CD14-positive monocyte (primary cell): ENCODE measurements around the gene PXN. TPM values are rescaled to one million over a fixed set of nuclear protein-coding genes. Genes with fewer than 3 reads are reported as not detected.

Experiments
- DNase-seq, 3 donors: peaks; one replicate each; pipeline ENCODE4 v3.0.0-alpha.2; 2011 to 2022
- H2AFZ ChIP-seq: 2 replicates; pipeline ENCODE4 v1.6.0; 2012; ENCODE audit warnings: mild to moderate bottlenecking, low read depth, low read length, inconsistent platforms; ENCODE audit not compliant: insufficient read depth, poor library complexity, severe bottlenecking
- H3K27ac ChIP-seq, 2 donors: 1 replicate in 1 of 2; 2 replicates in 1 of 2; pipeline ENCODE4 v1.5.1; 2012 to 2013; ENCODE audit warnings: low read length in 2 of 2, control low read depth in 1 of 2, inconsistent platforms in 1 of 2, low read depth in 1 of 2, mild to moderate bottlenecking in 1 of 2
- H3K27me3 ChIP-seq, 2 donors: one replicate each; pipeline versions ENCODE4 v1.6.0 to v1.6.1; 2011 to 2013; ENCODE audit warnings: low read length in 2 of 2; ENCODE audit not compliant: control insufficient read depth in 2 of 2, insufficient read depth in 2 of 2
- H3K36me3 ChIP-seq, 2 donors: replicated peaks in 1 of 2; 1 replicate in 1 of 2; 2 replicates in 1 of 2; pipeline versions ENCODE4 v1.5.1 to v1.6.1; 2012 to 2013; ENCODE audit warnings: low read length in 2 of 2, control low read depth in 1 of 2, inconsistent platforms in 1 of 2, mild to moderate bottlenecking in 1 of 2; ENCODE audit not compliant: insufficient read depth in 2 of 2, control insufficient read depth in 1 of 2
- H3K4me1 ChIP-seq, 2 donors: 1 replicate in 1 of 2; 2 replicates in 1 of 2; pipeline versions ENCODE4 v1.5.1 to v1.6.1; 2012 to 2013; ENCODE audit warnings: low read length in 2 of 2, control low read depth in 1 of 2, inconsistent platforms in 1 of 2, mild to moderate bottlenecking in 1 of 2, moderate library complexity in 1 of 2; ENCODE audit not compliant: insufficient read depth in 2 of 2, control insufficient read depth in 1 of 2
- H3K4me2 ChIP-seq: replicated peaks from 2 replicates; pipeline ENCODE3; 2012; ENCODE audit warnings: low read length, moderate library complexity, mild to moderate bottlenecking; ENCODE audit not compliant: poor library complexity, severe bottlenecking; ENCODE audit errors: extremely low read depth
- H3K4me3 ChIP-seq, 3 experiments: fragments of 200-600 bp in 1 of 3; sonication (generic) in 1 of 3; replicated peaks in 1 of 3; 1 replicate in 2 of 3; 2 replicates in 1 of 3; pipeline ENCODE4 v1.5.1; 2011 to 2013; ENCODE audit warnings: low read length in 3 of 3, mild to moderate bottlenecking in 3 of 3, control low read depth in 2 of 3, low read depth in 2 of 3, inconsistent platforms in 1 of 3, moderate library complexity in 1 of 3
- H3K79me2 ChIP-seq: 2 replicates; pipeline ENCODE4 v1.6.0; 2012; ENCODE audit warnings: mild to moderate bottlenecking, control low read depth, inconsistent platforms, low read length, moderate library complexity; ENCODE audit not compliant: insufficient read depth
- H3K9ac ChIP-seq: 2 replicates; pipeline ENCODE4 v1.6.0; 2017; ENCODE audit warnings: low read length, mild to moderate bottlenecking; ENCODE audit not compliant: insufficient read depth, poor library complexity, severe bottlenecking
- H3K9me3 ChIP-seq, 2 donors: replicated peaks in 1 of 2; 1 replicate in 1 of 2; 2 replicates in 1 of 2; pipeline versions ENCODE4 v1.5.1 to v1.6.1; 2012 to 2013; ENCODE audit warnings: low read length in 2 of 2, control low read depth in 1 of 2; ENCODE audit not compliant: control insufficient read depth in 1 of 2, insufficient read depth in 1 of 2
- H4K20me1 ChIP-seq: 2 replicates; pipeline ENCODE4 v1.6.0; 2012; ENCODE audit warnings: mild to moderate bottlenecking, low read length, control low read depth, moderate library complexity; ENCODE audit not compliant: insufficient read depth
- H3K27ac Mint-ChIP-seq, 7 donors: one replicate each; pipeline ENCODE4 v1.8.0; 2020; ENCODE audit warnings: mild to moderate bottlenecking in 7 of 7, mixed read lengths in 7 of 7, moderate library complexity in 6 of 7, inconsistent platforms in 2 of 7
- H3K27me3 Mint-ChIP-seq, 3 donors: one replicate each; pipeline ENCODE4 v1.8.0; 2021 to 2022; ENCODE audit warnings: low read depth in 3 of 3, mild to moderate bottlenecking in 3 of 3, mixed read lengths in 3 of 3, moderate library complexity in 3 of 3, inconsistent platforms in 1 of 3
- H3K36me3 Mint-ChIP-seq, 2 donors: one replicate each; pipeline ENCODE4 v1.8.0; 2020; ENCODE audit warnings: mixed read lengths in 2 of 2, inconsistent platforms in 1 of 2, mild to moderate bottlenecking in 1 of 2
- H3K4me1 Mint-ChIP-seq: one replicate; pipeline ENCODE4 v1.8.0; 2020; ENCODE audit warnings: mild to moderate bottlenecking, mixed read lengths
- H3K4me3 Mint-ChIP-seq, 2 donors: one replicate each; pipeline ENCODE4 v1.8.0; 2020; ENCODE audit warnings: mild to moderate bottlenecking in 2 of 2, mixed read lengths in 2 of 2, moderate library complexity in 1 of 2
- H3K9me3 Mint-ChIP-seq, 7 donors: one replicate each; pipeline ENCODE4 v1.8.0; 2020 to 2022; ENCODE audit warnings: mixed read lengths in 7 of 7, mild to moderate bottlenecking in 6 of 7, moderate library complexity in 6 of 7, inconsistent platforms in 2 of 7
- CTCF ChIP-seq: fragments of 200-600 bp; IDR thresholded peaks from one replicate; pipeline ENCODE4 v1.8.0; 2022; ENCODE audit warnings: antibody characterized with exemption, mild to moderate bottlenecking
- WGBS: methylation state at CpG from one replicate; pipeline ENCODE4 v1.1.5; 2013; ENCODE audit warnings: missing lambda C conversion rate; ENCODE audit not compliant: insufficient coverage; 5-methylcytosine and 5-hydroxymethylcytosine counted together
- intact Hi-C, 2 donors: fragments of 100-400 bp; cut with micrococcal nuclease; formaldehyde crosslinking; loops; one replicate each; pipeline versions ENCODE4 v1.15.0 to v1.15.1; 2023
- polyA minus RNA-seq: library from RNA; depleted of rRNA, polyadenylated mRNA; stranded (reverse); fragments of >200 nt; gene quantifications from 2 replicates; pipeline ENCODE4 v1.2.3, GENCODE V29; 2012
- polyA plus RNA-seq, 3 donors: library from polyadenylated mRNA; depleted of rRNA in 1 of 3; unstranded in 2 of 3; stranded (reverse) in 1 of 3; fragments of 300-500 nt in 2 of 3; fragments of >200 nt in 1 of 3; fragmentation: Illumina TruSeq in 2 of 3; gene quantifications; 1 replicate in 2 of 3; 2 replicates in 1 of 3; pipeline ENCODE4 v1.2.3, GENCODE V29; 2012 to 2021
- total RNA-seq, 12 experiments: library from RNA in 1 of 12; stranded (reverse) in 1 of 12; fragments of 120-200 nt in 1 of 12; gene quantifications; one replicate each; pipeline ENCODE4 v1.2.4 and lab custom pipeline; 2013 to 2026; ENCODE audit warnings: mixed read lengths in 6 of 12, inconsistent platforms in 1 of 12

The PXN gene
- total RNA-seq (2013) = 33.1 TPM
- polyA plus RNA-seq (100 to 1,000 TPM in 1 of 3 donors, 10 to 100 TPM in 2; 62.5 to 106 (median 98.4) TPM), polyA minus RNA-seq (37.4 and 55.0 TPM in 2 replicates), total RNA-seq (lab: John Stamatoyannopoulos, UW) (11.4 to 148 (median 56.0) reads per million in 11 experiments)

DNA sequence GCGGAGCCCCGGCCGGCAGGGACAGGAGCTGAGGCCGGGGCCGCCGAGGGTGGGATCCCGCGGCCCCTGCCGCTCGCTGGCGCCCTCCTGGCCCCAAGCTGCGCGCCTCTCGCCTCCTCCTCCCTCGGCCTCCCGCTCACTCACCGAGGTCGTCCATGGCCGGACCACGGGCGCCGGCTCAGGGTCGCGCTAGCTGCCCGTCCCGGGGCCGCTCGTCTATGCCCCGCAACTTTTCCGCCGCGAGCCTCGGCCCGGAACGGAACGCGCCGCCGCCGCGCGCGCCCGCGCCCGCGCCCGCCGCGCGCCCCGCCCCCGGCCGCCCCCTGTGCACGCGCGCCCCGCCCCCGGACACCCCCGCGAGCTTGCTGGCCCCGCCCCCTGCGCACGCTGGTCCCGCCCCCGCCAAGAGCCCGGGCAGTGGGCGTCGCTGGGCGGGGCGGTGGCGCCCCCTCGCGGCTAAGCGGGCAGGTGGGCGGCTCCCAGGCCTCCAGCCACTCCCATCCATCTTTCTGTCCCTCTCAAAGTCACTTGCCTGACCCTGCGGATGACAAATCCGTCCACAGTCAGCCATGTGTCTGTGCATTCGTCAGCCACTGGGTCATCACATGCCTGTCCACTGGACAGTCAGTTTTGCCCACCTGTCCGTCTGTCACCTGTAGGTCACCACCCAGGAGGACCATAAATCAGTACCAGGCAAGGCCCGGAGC, at the start of gene PXN:
Gene PXN, minus strand, starts transcription at position 258 of the 707 bp plus-strand sequence. Its CDS starts 101 bp downstream, at position 157.
- H2AFZ ChIP-seq = no peak within 1 kb of the TSS

More for the DNA sequence above, at the start of gene PXN:
- peak within 1 kb of the TSS; percentile 83 to 96 (median 89) for H3K27ac Mint-ChIP-seq
- no peaks in the 10 kb centered on the region for H3K27me3 ChIP-seq
- peak; percentile 78 for TF ChIP-seq CTCF
- H3K9me3 Mint-ChIP-seq = no peaks in the 10 kb centered on the region
- 3% methylated on average over 66 of the region's 81 CpGs for WGBS
- peak within 1 kb of the TSS; percentile 94 to 97 for H3K4me3 Mint-ChIP-seq
- intact Hi-C loops = loop anchor here (2.0 kb wide), 1 partner anchor 37 kb away; no protein-coding TSS in a partner anchor
- no peaks in the 10 kb centered on the region for H3K36me3 ChIP-seq
- DNase-seq = peak; percentile 81 to 91 (median 82)
- peak within 1 kb of the TSS; percentile 88 for H3K4me2 ChIP-seq
- H3K4me1 ChIP-seq = peaks cover 46 to 53% of the 10 kb centered on the region in 2 donors
- peaks cover 11 to 18% of the 10 kb centered on the region in 2 donors for H3K36me3 Mint-ChIP-seq
- H3K27ac ChIP-seq = peak within 1 kb of the TSS; percentile 34 to 85
- no peaks in the 10 kb centered on the region for H3K9me3 ChIP-seq
- peaks cover 44% of the 10 kb centered on the region for H4K20me1 ChIP-seq
- peak within 1 kb of the TSS; percentile 76 to 93 (median 92) for H3K4me3 ChIP-seq
- peaks cover 0 to 3% (median 2%) of the 10 kb centered on the region in 3 donors for H3K27me3 Mint-ChIP-seq
- peaks cover 52% of the 10 kb centered on the region for H3K4me1 Mint-ChIP-seq
- H3K79me2 ChIP-seq = peaks cover 49% of the 10 kb centered on the region
- peak within 1 kb of the TSS; percentile 96 for H3K9ac ChIP-seq
